Stimulated activated CD4-positive, alpha-beta T cell treated with anti-CD3 and anti-CD28 coated beads, TNF-alpha, amount 100 ng/mL, for 24 hours (primary cell): ENCODE measurements around the gene COASY.
"Not testable (repeated sequence)": the region's sequence is repeated elsewhere in the genome, so short reads cannot be mapped to it uniquely, and the experiment has no call there.

Experiments used
- DNase-seq, 3 experiments: peaks; one replicate each; pipeline ENCODE4 v3.0.0-alpha.2; 2020; ENCODE audit warnings: low read depth in 3 of 3

The COASY gene

GRCh38 chr17:42553161-42553818, 8.7 kb upstream of the COASY start:
- DNase-seq, result no peak

- DNase-seq, result no peak
These were observed 8.1 kb upstream of the COASY start for GRCh38 chr17:42553866-42554249.

DNA sequence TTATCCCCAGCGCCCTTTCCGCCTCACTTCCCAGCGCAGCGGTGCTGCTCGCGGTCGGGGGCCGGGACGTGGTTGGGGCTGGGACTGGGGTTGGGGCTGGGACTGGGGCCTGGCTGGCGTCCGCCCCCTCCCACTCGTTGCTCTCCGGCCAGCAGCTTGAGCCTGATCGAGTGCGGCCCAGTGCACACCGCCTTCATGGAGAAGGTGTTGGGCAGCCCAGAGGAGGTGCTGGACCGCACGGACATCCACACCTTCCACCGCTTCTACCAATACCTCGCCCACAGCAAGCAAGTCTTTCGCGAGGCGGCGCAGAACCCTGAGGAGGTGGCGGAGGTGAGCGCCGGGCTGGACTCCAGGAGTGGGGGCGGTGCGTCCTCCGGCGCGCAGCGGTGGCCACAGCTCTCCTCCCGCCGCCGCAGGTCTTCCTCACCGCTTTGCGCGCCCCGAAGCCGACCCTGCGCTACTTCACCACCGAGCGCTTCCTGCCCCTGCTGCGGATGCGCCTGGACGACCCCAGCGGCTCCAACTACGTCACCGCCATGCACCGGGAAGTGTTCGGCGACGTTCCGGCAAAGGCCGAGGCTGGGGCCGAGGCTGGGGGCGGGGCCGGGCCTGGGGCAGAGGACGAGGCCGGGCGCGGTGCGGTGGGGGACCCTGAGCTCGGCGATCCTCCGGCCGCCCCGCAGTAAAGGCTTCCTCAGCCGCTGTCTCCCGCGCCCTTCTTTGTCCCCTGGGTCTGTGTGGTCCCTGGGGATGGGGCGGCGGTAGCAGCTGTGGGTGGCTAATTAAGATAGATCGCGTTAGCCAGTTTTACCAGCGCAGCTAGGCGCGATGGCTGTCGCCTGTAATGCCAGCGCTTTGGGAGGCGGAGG, 7.5 kb upstream of the COASY start:
- DNase-seq, result peak; percentile 46 to 79 (median 54)

DNA sequence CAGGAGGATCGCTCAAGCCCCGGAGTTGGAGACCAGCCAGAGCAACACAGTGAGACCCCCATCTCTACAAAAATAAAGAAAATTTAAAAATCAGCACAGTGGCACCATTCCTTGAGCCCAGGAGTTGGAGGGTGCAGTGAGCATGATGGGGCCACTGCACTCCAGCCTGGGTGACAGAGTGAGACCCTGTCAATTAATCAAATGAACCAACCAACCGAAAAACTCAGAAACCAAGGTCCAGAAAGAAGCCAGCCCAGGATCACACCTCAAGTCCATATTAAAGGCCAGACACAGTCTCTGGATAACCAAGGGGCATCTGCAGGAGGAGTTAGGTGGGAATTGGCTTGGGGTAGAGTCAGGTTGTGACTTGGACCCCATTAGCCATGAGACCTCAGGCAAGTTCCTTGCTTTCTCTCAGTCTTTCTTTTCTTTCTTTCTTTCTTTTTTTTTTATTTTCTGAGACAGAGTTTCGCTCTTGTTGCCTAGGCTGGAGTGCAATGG, 6.8 kb upstream of the COASY start:
- no peak for DNase-seq

- not testable (repeated sequence) for DNase-seq
These were observed 5.9 kb upstream of the COASY start for GRCh38 chr17:42555961-42556617.

GRCh38 chr17:42559075-42559474, 2.9 kb upstream of the COASY start:
- DNase-seq, result no peak

DNA sequence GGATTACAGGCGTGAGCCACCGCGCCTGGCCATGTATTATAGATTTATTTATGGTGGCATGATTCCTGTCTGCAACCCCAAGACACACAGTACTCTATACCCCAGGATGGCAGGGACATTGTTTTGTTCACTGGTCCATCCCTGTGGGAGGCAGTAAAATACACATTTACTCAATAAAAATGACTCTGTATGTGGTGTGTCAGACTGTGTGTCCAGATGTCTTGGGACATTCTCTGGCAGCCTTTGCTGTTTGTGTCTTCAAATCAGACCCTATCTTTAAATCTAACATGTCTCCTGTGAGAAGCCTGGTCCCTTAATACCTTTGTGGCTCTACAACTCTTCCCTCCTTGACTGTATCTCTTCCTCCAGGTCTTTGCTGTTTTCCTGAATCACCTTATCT, 1.7 kb upstream of the COASY start:
- no peak for DNase-seq

DNA sequence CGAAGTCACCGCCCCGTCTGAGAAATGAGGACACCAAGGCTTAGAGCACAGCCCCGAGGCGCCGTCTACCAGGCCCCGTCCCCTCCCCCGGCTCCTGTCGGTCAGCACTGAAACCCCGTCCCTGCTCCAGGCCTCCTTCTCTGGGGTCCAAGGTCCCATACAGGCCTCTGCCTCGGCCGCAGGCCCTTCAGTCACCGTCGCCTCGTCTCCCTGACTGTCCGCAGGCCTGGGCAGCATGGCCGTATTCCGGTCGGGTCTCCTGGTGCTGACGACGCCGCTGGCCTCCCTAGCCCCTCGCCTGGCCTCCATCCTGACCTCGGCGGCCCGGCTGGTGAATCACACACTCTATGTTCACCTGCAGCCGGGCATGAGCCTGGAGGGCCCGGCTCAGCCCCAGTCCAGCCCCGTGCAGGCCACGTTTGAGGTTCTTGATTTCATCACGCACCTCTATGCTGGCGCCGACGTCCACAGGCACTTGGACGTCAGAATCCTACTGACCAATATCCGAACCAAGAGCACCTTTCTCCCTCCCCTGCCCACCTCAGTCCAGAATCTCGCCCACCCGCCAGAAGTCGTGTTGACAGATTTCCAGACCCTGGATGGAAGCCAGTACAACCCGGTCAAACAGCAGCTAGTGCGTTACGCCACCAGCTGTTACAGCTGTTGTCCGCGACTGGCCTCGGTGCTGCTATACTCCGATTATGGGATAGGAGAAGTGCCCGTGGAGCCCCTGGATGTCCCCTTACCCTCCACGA, 617 bp downstream of the COASY start:
- DNase-seq, result no peak

GRCh38 chr17:42563143-42563509, 1.2 kb downstream of the COASY start:
- no peak for DNase-seq

GRCh38 chr17:42563543-42563942, 1.6 kb downstream of the COASY start:
- DNase-seq, result no peak

GRCh38 chr17:42563950-42564349, 2.0 kb downstream of the COASY start:
- DNase-seq, result no peak

DNA sequence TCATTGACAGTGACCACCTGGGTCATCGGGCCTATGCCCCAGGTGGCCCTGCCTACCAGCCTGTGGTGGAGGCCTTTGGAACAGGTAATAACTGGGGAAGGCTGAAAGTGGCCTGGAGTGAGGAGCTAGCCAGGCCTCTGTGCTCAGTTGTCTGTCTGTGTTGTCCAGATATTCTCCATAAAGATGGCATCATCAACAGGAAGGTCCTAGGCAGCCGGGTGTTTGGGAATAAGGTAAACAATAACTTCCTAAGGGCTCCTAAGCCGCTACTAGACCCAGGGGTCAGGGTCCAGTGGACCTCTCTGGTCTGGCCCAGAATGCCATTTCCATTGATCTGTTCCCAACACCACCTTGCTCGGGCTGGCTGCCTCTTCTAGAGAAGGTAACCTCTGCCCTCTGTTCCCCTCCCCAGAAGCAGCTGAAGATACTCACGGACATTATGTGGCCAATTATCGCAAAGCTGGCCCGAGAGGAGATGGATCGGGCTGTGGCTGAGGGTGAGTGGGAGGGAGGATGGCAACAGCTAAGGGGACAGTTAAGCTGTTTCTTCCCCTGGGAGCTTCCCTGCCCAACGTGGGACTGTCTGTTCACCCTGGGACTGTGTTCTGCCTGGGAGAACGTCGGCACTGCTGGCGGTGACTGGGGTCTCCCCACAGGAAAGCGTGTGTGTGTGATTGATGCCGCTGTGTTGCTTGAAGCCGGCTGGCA, 3.0 kb downstream of the COASY start:
- no peak for DNase-seq

DNA sequence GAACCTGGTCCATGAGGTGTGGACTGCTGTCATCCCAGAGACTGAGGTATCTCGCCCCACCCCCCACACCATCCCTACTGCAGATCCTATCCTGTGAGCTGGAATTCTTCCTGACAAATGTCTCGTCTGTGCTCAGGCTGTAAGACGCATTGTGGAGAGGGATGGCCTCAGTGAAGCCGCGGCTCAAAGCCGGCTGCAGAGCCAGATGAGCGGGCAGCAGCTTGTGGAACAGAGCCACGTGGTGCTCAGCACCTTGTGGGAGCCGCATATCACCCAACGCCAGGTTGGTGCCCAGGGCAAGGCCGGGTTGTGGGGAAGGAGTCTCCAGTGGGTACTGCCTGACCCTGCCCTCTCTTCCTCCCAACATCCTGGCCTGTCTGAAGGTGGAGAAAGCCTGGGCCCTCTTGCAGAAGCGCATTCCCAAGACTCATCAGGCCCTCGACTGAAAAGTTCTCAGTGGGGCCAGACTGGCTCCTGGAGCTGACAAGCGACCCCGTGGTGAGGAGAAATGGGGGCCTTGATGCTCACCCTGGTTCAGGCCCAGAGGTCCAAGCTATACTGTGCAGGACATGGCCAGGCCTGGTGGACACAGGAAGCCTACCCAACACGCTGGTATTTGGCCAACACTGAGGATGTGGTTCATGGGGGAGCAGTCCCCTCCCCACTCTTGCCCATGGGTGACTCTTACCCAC, 3.7 kb downstream of the COASY start:
- no peak for DNase-seq

GRCh38 chr17:42566215-42566882, 4.4 kb downstream of the COASY start:
- no peak for DNase-seq

DNA sequence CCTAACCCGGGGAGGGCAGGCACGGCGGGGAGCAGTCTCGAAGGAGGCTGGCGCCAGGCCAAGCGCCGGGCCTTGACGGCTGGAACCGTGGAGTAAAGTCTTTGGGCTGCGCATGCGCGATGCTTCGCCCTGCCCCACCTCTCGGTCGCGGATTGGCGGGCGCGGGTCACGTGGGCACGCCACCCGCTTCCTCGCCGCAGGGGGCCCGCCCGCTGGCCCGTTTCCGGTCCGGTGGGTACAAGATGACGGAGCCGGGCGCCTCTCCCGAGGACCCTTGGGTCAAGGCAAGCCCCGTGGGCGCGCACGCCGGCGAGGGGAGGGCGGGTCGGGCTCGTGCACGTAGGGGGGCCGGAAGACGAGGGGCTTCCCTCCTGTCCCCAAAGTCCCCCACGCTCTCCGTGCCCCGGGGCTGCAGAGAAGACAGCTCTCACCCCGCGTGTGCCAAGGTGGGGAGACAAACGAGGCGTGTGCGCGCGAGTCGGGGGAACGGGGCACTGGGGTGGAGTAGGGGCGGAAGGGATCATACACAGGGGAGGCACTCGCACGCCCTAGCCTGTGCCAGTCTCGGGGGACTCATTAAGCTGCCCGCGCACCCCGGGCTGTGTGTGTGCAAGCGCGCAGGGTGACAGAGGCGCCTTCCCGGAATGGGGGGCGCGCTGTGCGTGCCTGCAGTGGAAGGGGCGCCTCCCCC, 5.1 kb downstream of the COASY start, which contains the start of gene MLX:
MLX (plus strand) TSS at position 218 of the 691 bp plus-strand sequence; CDS start at position 243, 25 bp downstream.
- DNase-seq, result peak; percentile 81 to 91 (median 86)

GRCh38 chr17:42568341-42569111, 6.6 kb downstream of the COASY start:
- no peak for DNase-seq

- DNase-seq, result no peak
These were observed 9.7 kb downstream of the COASY start for GRCh38 chr17:42571435-42572225.

DNA sequence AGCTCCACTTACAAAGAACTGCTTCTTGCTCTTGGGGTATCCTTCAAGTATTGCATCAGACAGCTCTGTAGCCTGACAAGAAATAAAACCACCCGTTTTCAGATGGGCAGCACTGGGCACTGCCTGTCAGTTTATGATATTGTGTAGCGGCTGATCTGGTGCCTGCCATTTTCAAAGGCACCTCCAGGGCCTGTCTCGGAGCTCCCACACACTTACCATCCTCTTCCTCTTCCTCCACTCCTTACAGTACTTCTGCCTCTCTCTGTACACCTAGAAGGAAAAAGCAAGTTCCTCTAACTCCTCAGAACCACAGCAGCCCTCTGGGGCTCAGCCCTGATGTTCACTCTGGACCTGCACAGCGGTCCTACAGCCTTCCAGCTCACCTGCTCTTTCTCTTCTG, 11.1 kb downstream of the COASY start:
- no peak for DNase-seq
